K562 (cell line): ENCODE data around the gene TMEM33. TPM values are rescaled to one million over a fixed set of nuclear protein-coding genes. Genes with fewer than 3 reads are reported as not detected.

Experiments
- ATF1 ChIP-seq, 2 experiments: fragments of 450-650 bp in 1 of 2; IDR thresholded peaks; 2 replicates each; pipeline ENCODE4 v1.6.1; 2016; ENCODE audit warnings: missing compliant biosample characterization in 1 of 2, missing genetic modification characterization in 1 of 2
- CREB3L1 ChIP-seq: fragments of 450-650 bp; IDR thresholded peaks from 2 replicates; pipeline ENCODE4 v1.6.1; 2014; ENCODE audit warnings: low read depth, mild to moderate bottlenecking, moderate library complexity, borderline replicate concordance
- CSDE1 ChIP-seq, 2 experiments: fragments of 450-650 bp; IDR thresholded peaks; 2 replicates each; pipeline ENCODE4 v1.6.1; 2016; ENCODE audit warnings: mild to moderate bottlenecking in 1 of 2
- E2F8 ChIP-seq: fragments of 450-650 bp; IDR thresholded peaks from 2 replicates; pipeline ENCODE4 v1.7.1; 2018; ENCODE audit warnings: mild to moderate bottlenecking, low read depth; ENCODE audit not compliant: partially characterized antibody
- ELF1 ChIP-seq: fragments of 200-800 bp; sonication (Bioruptor generic); IDR thresholded peaks from 2 replicates; pipeline ENCODE4 v1.6.1; 2016; ENCODE audit warnings: missing genetic modification characterization, missing compliant biosample characterization
- ETV1 ChIP-seq: fragments of 450-650 bp; conservative IDR thresholded peaks from 2 replicates; pipeline ENCODE4 v1.6.1; 2016; ENCODE audit warnings: missing genetic modification characterization, control low read depth, low read depth, missing compliant biosample characterization
- FOSL1 ChIP-seq: fragments of 200-800 bp; sonication (Bioruptor generic); conservative IDR thresholded peaks from 2 replicates; pipeline ENCODE4 v1.6.1; 2016; ENCODE audit warnings: missing genetic modification characterization, missing compliant biosample characterization
- FOXK2 ChIP-seq, 2 experiments: fragments of 450-650 bp; IDR thresholded peaks in 1 of 2; conservative IDR thresholded peaks in 1 of 2; 2 replicates each; pipeline ENCODE4 v1.6.1; 2016; ENCODE audit warnings: low read depth in 2 of 2, mild to moderate bottlenecking in 1 of 2
- FOXM1 ChIP-seq, 2 experiments: fragments of 450-650 bp in 1 of 2; sonication (generic) in 1 of 2; formaldehyde crosslinking in 1 of 2; IDR thresholded peaks; 2 replicates each; pipeline versions ENCODE4 v1.6.1 to v1.9.0; 2017 to 2022; ENCODE audit warnings: low read depth in 2 of 2, mild to moderate bottlenecking in 2 of 2, missing genetic modification reagents in 1 of 2, moderate library complexity in 1 of 2
- MEF2A ChIP-seq: IDR thresholded peaks from 2 replicates; pipeline ENCODE4 v1.6.1; 2011; ENCODE audit warnings: low read depth, mild to moderate bottlenecking, low read length, moderate library complexity; ENCODE audit not compliant: control insufficient read depth
- MYBL2 ChIP-seq, 2 experiments: fragments of 450-650 bp in 1 of 2; sonication (generic) in 1 of 2; formaldehyde crosslinking in 1 of 2; IDR thresholded peaks; 2 replicates each; pipeline versions ENCODE4 v1.6.1 to v1.8.1; 2017 to 2022; ENCODE audit warnings: borderline replicate concordance in 1 of 2, inconsistent platforms in 1 of 2, low read depth in 1 of 2, mild to moderate bottlenecking in 1 of 2, missing genetic modification reagents in 1 of 2, moderate library complexity in 1 of 2
- NCOA1 ChIP-seq: fragments of 450-650 bp; IDR thresholded peaks from 2 replicates; pipeline ENCODE4 v1.6.1; 2016; ENCODE audit warnings: low read depth
- NFIX ChIP-seq: fragments of 250-450 bp; sonication (Bioruptor Pico); IDR thresholded peaks from 2 replicates; pipeline ENCODE4 v1.4.0; 2020; ENCODE audit warnings: low read depth, mild to moderate bottlenecking, moderate library complexity
- PKNOX1 ChIP-seq: fragments of 450-650 bp; IDR thresholded peaks from 2 replicates; pipeline ENCODE4 v1.6.1; 2016
- POLR2A ChIP-seq: fragments of 450-650 bp; conservative IDR thresholded peaks from 2 replicates; pipeline ENCODE4 v1.6.1; 2016
- RCOR1 ChIP-seq, 2 experiments: IDR thresholded peaks; 2 replicates each; pipeline ENCODE4 v1.6.1; 2012; ENCODE audit warnings: low read depth in 2 of 2, low read length in 2 of 2, borderline replicate concordance in 1 of 2, improper control_type of control experiment in 1 of 2
- SIN3B ChIP-seq: fragments of 450-650 bp; IDR thresholded peaks from 2 replicates; pipeline ENCODE4 v1.6.1; 2017; ENCODE audit warnings: low read depth, mild to moderate bottlenecking, moderate library complexity
- SMARCE1 ChIP-seq: fragments of 450-650 bp; IDR thresholded peaks from 2 replicates; pipeline ENCODE4 v1.7.1; 2016; ENCODE audit warnings: mild to moderate bottlenecking
- SRSF9 ChIP-seq: fragments of 200-400 bp; formaldehyde crosslinking; IDR thresholded peaks from 2 replicates; pipeline ENCODE4 v1.6.1; 2017; ENCODE audit warnings: low read depth, low read length, borderline replicate concordance
- TAF9B ChIP-seq: fragments of 450-650 bp; IDR thresholded peaks from 2 replicates; pipeline ENCODE4 v1.6.1; 2018; ENCODE audit warnings: mild to moderate bottlenecking; ENCODE audit not compliant: partially characterized antibody
- ZFPM2 ChIP-seq: fragments of 250-450 bp; sonication (Bioruptor Pico); IDR thresholded peaks from 2 replicates; pipeline ENCODE4 v1.5.1; 2022; ENCODE audit warnings: mild to moderate bottlenecking
- polyA plus RNA-seq, 8 experiments: library from polyadenylated mRNA; depleted of rRNA in 4 of 8; stranded (reverse) in 5 of 8; unstranded in 3 of 8; fragments of >200 nt; fragmentation: Nextera tagmentation in 2 of 8; fragmentation: Illumina TruSeq in 1 of 8; extraction: Ambion mirVana in 2 of 8; extraction: Trizol in 1 of 8; gene quantifications; 2 replicates each; pipeline versions ENCODE4 v1.2.1 to v1.2.3, GENCODE V29; 2011 to 2014; ENCODE audit warnings: inconsistent platforms in 1 of 8, missing spikeins in 1 of 8
- total RNA-seq, 7 experiments: library from RNA; depleted of rRNA in 6 of 7; stranded (reverse); fragments of >200 nt in 6 of 7; fragmentation: Illumina TruSeq in 2 of 7; extraction: Trizol in 2 of 7; gene quantifications; 2 replicates each; pipeline versions ENCODE4 v1.2.1 to v1.2.3, GENCODE V29; 2011 to 2021; ENCODE audit warnings: low replicate concordance in 1 of 7

The TMEM33 gene
- total and polyA plus RNA-seq, 9 of the 15 experiments (the other 6 are each of a cell fraction or from before 2014, with no cell fraction given): 16.8 to 85.9 (median 67.9) TPM

DNA sequence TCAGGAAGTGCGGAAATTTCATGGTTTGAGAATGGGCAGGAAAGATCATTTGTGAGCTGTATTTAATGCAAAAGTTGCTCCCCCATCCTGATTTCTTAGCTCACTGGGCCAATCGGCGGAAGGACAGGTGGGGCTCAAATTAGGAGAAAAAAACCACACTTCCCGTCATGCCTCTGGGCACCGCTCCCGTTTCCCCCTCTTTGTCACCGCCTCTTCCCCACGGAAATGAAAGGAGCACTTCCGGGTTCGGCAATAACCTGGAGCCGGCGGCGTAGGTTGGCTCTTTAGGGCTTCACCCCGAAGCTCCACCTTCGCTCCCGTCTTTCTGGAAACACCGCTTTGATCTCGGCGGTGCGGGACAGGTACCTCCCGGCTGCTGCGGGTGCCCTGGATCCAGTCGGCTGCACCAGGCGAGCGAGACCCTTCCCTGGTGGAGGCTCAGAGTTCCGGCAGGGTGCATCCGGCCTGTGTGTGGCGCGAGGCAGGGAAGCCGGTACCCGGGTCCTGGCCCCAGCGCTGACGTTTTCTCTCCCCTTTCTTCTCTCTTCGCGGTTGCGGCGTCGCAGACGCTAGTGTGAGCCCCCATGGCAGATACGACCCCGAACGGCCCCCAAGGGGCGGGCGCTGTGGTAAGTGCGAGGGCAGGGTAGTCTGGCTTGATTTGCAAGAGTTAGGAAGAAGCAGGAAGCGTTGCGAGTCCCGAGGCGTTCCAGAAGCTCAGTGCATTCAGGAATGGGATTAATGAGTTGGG lies at the start of gene TMEM33 (continued):
- TF ChIP-seq CREB3L1: peak; percentile 74; the same call in 1 of the 2 replicates
- peak; percentile 54 for TF ChIP-seq TAF9B
- peak; percentile 71; the same call in 1 of the 2 replicates for TF ChIP-seq SIN3B
- peak; percentile 75 for TF ChIP-seq ETV1 (tag)
- peak; percentile 47; the same call in 1 of the 2 replicates for TF ChIP-seq NCOA1
- TF ChIP-seq NFIX (CRISPR knock-in tag): no peak
- TF ChIP-seq MYBL2 (IDR thresholded peaks at IDR 0.05; ENCODE audit: low read depth): no peak
- TF ChIP-seq MYBL2 (CRISPR knock-in tag; IDR thresholded peaks at IDR 0.05; ENCODE audit: borderline replicate concordance): no peak
- 0 out of 2 replicates have a peak, but pooled peaks have one; percentile 21 for TF ChIP-seq FOSL1
- TF ChIP-seq ATF1 (CRISPR knock-in tag; IDR thresholded peaks at IDR 0.05): no peak
- peak; percentile 64 for TF ChIP-seq ATF1 (tag; IDR thresholded peaks at IDR 0.05)
- TF ChIP-seq CSDE1 (IDR thresholded peaks at IDR 0.05): no peak
- TF ChIP-seq PKNOX1: peak; percentile 81
- TF ChIP-seq SMARCE1: peak; percentile 46; the same call in 1 of the 2 replicates
- peak; percentile 87 for TF ChIP-seq E2F8
- TF ChIP-seq SRSF9: no peak
- no peak for TF ChIP-seq FOXM1 (IDR thresholded peaks at IDR 0.05; ENCODE audit: low read depth)
- 0 out of 2 replicates have a peak, but pooled peaks have one; percentile 81 for TF ChIP-seq FOXM1 (CRISPR knock-in tag; IDR thresholded peaks at IDR 0.05; ENCODE audit: low read depth)
- peak; percentile 94 for TF ChIP-seq ELF1 (tag)
- TF ChIP-seq RCOR1 (IDR thresholded peaks at IDR 0.05; ENCODE audit: borderline replicate concordance in 1 of 2, low read depth in 2 of 2, low read length in 2 of 2): no peak; a peak in 1 of 4 replicates
- TF ChIP-seq MEF2A: no peak
- TF ChIP-seq ZFPM2 (CRISPR knock-in tag): no peak
- peak; percentile 93 for TF ChIP-seq POLR2A
- TF ChIP-seq FOXK2 (conservative IDR thresholded peaks at IDR 0.05 in 1 of 2, IDR thresholded peaks at IDR 0.05 in 1 of 2; ENCODE audit: low read depth in 2 of 2): peak; percentile 25 to 51; a peak in 1 of 4 replicates
